Posterior vena cava (tissue), 2 donors: ENCODE data around the gene EYA4. TPM values are rescaled to one million over a fixed set of nuclear protein-coding genes. Genes with fewer than 3 reads are reported as not detected.

Experiments
- DNase-seq: peaks from one replicate; pipeline ENCODE4 v3.0.0-alpha.2; 2020; ENCODE audit warnings: low spot score
- intact Hi-C, 2 donors: fragments of 100-400 bp; cut with DNase I; formaldehyde crosslinking; loops; one replicate each; pipeline versions ENCODE4 v1.14.1 to v1.14.2; 2022 to 2023
- long read RNA-seq, 2 donors: library from polyadenylated mRNA; unstranded; transcript quantifications; one replicate each; pipeline ENCODE4 v2.0.0, GENCODE V29; 2020 to 2021
- total RNA-seq, 2 donors: library from RNA; stranded (reverse); fragmentation: NEBNext Ultra II Directional; extraction: Animal tissue kit (Norgen Biotek cat#: 25700); gene quantifications; one replicate each; pipeline ENCODE4 v1.2.1, GENCODE V29; 2021
- donor health status: DM: yes; HTN: yes; CAD: no.
- donor health status: DM: yes; HTN: yes; CAD: no.

EYA4 gene, protein sequence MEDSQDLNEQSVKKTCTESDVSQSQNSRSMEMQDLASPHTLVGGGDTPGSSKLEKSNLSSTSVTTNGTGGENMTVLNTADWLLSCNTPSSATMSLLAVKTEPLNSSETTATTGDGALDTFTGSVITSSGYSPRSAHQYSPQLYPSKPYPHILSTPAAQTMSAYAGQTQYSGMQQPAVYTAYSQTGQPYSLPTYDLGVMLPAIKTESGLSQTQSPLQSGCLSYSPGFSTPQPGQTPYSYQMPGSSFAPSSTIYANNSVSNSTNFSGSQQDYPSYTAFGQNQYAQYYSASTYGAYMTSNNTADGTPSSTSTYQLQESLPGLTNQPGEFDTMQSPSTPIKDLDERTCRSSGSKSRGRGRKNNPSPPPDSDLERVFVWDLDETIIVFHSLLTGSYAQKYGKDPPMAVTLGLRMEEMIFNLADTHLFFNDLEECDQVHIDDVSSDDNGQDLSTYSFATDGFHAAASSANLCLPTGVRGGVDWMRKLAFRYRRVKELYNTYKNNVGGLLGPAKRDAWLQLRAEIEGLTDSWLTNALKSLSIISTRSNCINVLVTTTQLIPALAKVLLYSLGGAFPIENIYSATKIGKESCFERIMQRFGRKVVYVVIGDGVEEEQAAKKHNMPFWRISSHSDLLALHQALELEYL
- total RNA-seq, result 1 to 10 TPM in 1 of 2 donors, under 1 TPM in 1; 0.95 to 2.6 TPM
- long read RNA-seq, donor 1, result 0 reads
- long read RNA-seq, donor 2, result 0 reads

GRCh38 chr6:133241086-133241900, at the start of gene EYA4:
TSS of gene EYA4 (plus strand) at chr6:133241357. CDS start at chr6:133274781, 33,424 bp downstream.
- DNase-seq, result no peak

DNA sequence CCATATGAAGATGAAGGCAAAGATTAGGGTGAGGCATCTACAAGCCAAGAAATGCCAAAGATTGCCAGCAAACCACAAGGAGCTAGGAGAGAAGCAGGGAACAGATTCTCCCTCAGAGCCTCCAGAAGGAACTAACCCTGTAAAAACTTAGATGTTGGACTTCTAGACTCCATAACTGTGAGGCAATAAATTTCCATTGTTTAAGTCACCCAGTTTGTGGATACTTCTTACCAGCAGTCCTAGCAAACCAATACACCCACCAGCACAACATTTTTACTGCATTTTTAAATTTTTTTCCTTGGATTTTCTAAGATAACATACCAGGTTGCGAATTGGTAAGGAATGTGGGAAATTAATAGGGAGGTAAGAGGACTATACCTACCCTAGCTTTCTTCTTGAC, 47.8 kb upstream of the EYA4 start:
- intact Hi-C loops, result no loop called here
- no peak for DNase-seq

More at GRCh38 chr6:133241086-133241900, at the start of gene EYA4:
- intact Hi-C loops, result no loop called here

GRCh38 chr6:133198725-133199124, 42.4 kb upstream of the EYA4 start:
- intact Hi-C loops, result no loop called here
- DNase-seq, result no peak

GRCh38 chr6:133201231-133201630, 39.9 kb upstream of the EYA4 start:
- DNase-seq, result no peak
- intact Hi-C loops, result no loop called here

DNA sequence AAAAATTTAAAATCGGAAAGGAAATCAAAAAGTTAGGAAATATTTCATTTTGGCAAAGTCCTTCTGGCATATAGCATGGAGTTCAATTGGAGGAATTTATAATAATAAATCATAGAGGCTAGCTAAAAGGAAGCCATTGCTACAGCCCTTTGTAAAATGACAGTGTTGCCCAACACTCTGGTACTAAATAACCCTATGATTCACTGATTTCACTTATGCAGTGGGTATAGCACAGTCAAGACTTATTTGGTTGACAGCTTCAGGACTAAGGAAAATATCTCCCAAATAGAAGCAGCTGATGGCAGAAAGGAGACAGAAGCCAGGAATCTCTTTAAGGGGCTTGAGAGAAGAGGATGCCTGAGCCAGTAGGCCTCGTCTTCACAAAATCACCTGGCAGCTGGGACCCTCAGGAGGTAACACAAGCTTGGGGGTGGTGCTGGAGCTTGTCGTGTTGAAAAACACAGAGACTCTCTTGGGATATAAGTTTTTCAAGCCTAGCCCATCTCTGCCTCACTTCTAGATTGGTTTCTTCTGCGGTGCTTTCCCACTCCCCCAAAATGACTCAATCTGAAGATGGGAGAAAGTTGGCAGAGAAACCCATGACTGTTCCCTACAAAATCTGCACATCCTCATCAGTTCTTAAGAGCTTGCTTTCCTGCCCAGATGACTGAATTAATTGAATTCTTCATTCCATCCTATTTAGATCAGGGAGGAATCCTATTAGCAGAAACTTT, 38.4 kb upstream of the EYA4 start:
- DNase-seq, result no peak
- intact Hi-C loops, result no loop called here

GRCh38 chr6:133203344-133203697, 37.8 kb upstream of the EYA4 start:
- intact Hi-C loops, result no loop called here

GRCh38 chr6:133205304-133205703, 35.9 kb upstream of the EYA4 start:
- DNase-seq, result no peak
- intact Hi-C loops, result no loop called here

More at GRCh38 chr6:133203344-133203697, 37.8 kb upstream of the EYA4 start:
- DNase-seq, result no peak

GRCh38 chr6:133206942-133207341, 34.2 kb upstream of the EYA4 start:
- DNase-seq, result peak; percentile 49
- intact Hi-C loops, result no loop called here

DNA sequence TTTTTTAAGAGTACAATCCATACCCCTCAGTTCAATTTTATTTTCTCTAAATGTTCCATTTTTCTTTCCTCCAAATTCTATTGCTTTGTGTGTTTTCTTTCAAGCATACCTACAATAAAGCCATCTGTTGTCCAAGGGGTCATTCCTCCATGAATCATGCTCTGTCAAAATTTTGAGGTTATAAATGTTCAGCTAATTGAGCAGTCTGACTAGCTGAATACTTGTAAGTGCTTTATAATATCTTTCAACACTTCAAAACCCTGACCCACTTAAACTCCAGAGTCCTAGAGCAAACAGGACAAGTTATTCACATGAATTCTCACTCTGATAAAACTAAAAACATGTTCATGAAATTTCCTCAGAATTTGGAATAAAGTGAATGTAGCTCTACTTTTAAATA, 33.4 kb upstream of the EYA4 start:
- intact Hi-C loops, result no loop called here
- DNase-seq, result no peak

- intact Hi-C loops, result no loop called here
- no peak for DNase-seq
Measured at GRCh38 chr6:133208183-133208755, 32.9 kb upstream of the EYA4 start.

DNA sequence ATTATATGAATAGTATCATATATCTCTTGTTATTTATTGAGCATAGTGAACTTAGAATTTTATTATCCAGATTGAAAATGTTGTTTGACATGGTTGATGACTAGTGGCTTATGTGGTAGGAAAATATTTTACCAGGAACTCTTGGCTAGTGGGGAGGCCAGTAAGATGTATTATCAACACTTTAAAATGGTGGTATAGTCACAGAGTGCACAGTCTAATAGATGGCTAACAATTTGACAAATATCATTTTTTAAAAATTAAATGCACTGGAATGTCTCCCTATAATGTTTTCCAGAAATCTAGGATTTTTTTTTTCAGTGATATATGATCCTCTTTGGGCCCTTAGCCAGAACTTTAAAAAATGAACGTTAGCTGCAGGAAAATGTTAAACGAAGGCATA, 26.9 kb upstream of the EYA4 start:
- DNase-seq, result no peak
- intact Hi-C loops, result no loop called here

- DNase-seq, result no peak
- intact Hi-C loops, result no loop called here
Measured at GRCh38 chr6:133218852-133219251, 22.3 kb upstream of the EYA4 start.

DNA sequence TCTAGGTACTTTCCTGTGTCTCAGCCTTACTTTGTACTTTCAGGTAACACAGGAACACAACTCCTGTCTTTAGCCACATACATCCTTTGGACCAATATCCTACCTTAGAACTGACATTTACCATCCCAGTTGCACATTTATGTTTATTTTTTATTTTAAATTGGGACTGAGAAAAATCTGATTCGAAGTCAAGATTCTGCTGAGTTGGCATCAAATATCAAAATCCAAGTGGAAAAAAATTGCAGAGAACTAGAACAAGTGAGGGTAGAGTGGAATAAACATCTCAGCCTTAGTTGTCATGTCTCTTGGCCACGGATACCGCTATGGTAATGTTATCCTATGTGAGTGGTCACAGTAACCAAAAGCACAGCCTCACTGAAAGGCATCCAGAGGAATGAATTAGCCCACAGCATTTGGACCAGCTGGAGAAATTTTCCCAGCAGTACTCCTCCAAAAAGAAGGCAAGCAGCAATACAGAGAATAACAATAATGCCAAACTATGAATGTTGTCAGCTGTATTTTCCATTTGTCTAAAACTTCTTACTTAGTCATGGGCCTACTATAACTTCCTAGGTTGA, 17.6 kb upstream of the EYA4 start:
- intact Hi-C loops, result no loop called here

DNA sequence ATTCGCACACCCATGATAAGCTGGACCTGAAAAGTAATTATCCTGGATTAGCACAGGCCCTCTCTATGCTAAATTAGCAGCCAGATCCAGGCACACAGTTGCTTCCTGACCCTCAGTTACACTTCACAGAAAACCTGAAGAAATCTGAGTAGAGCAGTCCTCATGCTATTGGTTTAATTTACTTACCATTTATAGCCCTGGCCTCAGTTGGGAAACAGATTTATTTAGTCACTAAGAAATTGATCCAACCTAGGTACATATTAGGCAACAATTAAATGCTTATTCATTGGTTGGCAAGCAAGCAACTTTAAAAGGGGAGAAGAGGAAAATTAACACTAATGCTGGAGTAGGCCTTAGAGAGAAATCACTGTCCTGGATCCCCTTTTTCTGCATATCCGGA, 15.6 kb upstream of the EYA4 start:
- intact Hi-C loops, result no loop called here
- no peak for DNase-seq

More for the DNA sequence above, 17.6 kb upstream of the EYA4 start:
- no peak for DNase-seq

- intact Hi-C loops, result no loop called here
Measured at GRCh38 chr6:133227344-133227743, 13.8 kb upstream of the EYA4 start.

DNA sequence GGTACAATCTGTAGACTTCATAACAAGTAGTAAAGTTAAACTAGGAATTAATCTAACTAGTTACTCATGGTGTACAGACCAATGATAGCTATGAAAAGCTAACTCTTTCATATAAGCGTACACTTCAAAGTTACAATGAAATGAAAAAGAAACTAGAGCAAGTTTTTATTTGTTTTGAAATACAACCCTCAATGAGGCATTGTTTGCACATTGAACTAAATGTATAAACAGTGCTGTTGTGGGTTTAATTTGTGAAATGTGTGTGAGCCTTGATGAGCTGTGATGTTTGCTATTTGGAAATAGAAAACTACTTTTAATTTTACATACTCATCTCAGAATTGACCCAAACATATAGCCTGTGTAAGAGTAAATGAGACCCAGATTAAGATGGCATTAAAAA, 11.1 kb upstream of the EYA4 start:
- DNase-seq, result no peak
- intact Hi-C loops, result no loop called here

More at GRCh38 chr6:133227344-133227743, 13.8 kb upstream of the EYA4 start:
- no peak for DNase-seq

GRCh38 chr6:133235221-133235620, 5.9 kb upstream of the EYA4 start:
- no peak for DNase-seq

GRCh38 chr6:133236932-133237331, 4.2 kb upstream of the EYA4 start:
- no peak for DNase-seq
- intact Hi-C loops, result no loop called here

More at GRCh38 chr6:133235221-133235620, 5.9 kb upstream of the EYA4 start:
- intact Hi-C loops, result no loop called here
